LNCAP (cell line): ENCODE measurements around the gene WDR55.
A peak's percentile ranks its signal among the peaks of the same experiment; 100 is the strongest.

Experiments
- TF ChIP-seq, protein P1 (sequence below): fragments of 450-650 bp; IDR thresholded peaks from 2 replicates; pipeline ENCODE4 v1.5.1; 2017; ENCODE audit warnings: mild to moderate bottlenecking

Gene WDR55

DNA sequence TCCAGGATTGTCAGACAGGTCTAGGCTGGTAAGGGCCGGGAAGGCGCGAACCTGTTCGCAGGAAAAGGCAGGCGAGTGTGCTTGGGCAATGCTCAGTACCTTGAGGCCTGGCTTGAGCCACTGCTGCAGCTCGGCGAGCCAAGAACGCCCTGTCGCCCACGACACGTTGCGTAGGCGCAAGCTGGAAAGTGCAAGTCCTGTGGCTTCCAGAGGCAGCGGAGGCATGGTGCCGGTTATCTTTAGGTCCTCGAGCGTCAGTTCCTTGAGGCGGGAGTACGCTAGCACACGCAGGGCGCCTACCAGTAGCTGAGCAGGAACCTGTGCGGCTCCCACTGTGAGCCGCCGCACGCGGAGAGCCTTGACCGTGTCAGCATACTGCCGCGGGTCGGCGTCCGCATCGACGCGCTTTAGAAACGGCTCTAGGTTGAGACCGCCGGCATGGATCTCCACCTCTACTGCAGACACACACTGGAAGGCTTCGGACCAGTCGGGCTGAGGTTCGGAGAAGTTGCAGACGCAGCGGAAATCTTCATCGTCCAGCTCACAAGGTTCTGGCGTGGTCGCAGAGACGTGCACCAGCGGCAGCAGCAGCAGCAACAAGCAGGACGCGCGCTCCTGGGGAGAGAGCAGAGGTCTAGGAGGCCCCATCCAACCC, 32.2 kb upstream of the WDR55 start:
- TF ChIP-seq, protein P1, sequence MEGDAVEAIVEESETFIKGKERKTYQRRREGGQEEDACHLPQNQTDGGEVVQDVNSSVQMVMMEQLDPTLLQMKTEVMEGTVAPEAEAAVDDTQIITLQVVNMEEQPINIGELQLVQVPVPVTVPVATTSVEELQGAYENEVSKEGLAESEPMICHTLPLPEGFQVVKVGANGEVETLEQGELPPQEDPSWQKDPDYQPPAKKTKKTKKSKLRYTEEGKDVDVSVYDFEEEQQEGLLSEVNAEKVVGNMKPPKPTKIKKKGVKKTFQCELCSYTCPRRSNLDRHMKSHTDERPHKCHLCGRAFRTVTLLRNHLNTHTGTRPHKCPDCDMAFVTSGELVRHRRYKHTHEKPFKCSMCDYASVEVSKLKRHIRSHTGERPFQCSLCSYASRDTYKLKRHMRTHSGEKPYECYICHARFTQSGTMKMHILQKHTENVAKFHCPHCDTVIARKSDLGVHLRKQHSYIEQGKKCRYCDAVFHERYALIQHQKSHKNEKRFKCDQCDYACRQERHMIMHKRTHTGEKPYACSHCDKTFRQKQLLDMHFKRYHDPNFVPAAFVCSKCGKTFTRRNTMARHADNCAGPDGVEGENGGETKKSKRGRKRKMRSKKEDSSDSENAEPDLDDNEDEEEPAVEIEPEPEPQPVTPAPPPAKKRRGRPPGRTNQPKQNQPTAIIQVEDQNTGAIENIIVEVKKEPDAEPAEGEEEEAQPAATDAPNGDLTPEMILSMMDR = no peak

DNA sequence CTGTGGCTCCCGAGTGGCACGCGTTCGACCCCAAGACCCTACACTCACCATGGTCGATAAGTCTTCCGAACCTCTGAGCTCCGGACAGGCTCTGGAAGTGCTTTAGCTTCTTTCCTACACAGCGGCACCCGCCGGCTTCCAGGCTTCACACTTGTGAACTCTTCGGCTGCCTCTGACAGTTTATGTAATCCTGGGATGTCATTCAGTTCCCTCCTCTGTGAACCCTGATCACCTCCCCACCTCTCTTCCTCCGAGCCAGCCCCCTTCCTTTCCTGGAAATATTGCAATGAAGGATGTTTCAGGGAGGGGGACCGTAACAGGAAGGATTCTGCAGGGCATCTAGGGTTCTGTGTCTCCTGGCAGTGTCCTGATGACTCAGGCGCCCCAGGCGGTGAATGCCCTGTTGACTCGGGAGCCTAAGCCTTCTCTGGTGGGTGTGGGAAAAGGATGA, 31.7 kb upstream of the WDR55 start, which contains the start of gene CD14:
Gene CD14, minus strand, starts transcription at position 155 of the 451 bp plus-strand sequence. Its CDS starts 104 bp downstream, at position 51.
- TF ChIP-seq, protein P1 = no peak

DNA sequence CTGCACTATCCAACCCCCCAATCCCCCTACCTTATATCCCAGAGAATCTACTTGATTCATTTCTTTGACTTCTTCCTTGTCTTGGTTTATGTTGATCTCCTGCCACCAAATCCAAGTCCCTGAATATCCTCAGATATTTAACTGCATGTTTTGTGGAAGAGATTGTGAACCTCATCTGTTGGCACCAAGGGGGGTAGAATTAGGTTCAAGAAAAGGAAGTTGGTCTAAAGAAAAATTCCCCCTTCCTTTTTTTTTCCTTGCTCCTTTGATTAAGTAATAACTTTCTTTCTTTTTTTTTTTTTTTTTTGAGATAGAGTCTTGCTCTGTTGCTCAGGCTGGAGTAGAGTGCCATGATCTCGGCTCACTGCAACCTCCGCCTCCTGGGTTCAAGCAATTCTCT, 31.2 kb upstream of the WDR55 start:
- TF ChIP-seq, protein P1 = no peak

DNA sequence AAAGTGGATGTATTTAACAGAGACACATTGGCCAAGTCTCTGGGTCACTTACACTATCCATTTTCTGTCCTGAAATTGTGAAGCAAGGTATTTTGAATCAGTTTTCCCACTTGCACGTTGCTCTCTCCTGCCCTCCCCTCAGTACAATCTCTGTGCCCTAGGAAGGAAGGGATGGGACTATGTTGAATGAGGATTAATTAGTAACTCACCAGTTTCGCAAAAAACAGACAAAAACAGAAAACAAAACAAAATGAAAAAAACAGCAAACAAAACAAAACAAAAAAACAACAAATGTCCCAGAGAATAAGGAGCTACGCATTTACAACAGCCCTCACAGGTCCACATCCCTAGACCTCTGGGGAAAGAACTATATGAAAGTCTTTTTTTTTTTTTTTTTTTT, 30.6 kb upstream of the WDR55 start:
- TF ChIP-seq, protein P1 = no peak

DNA sequence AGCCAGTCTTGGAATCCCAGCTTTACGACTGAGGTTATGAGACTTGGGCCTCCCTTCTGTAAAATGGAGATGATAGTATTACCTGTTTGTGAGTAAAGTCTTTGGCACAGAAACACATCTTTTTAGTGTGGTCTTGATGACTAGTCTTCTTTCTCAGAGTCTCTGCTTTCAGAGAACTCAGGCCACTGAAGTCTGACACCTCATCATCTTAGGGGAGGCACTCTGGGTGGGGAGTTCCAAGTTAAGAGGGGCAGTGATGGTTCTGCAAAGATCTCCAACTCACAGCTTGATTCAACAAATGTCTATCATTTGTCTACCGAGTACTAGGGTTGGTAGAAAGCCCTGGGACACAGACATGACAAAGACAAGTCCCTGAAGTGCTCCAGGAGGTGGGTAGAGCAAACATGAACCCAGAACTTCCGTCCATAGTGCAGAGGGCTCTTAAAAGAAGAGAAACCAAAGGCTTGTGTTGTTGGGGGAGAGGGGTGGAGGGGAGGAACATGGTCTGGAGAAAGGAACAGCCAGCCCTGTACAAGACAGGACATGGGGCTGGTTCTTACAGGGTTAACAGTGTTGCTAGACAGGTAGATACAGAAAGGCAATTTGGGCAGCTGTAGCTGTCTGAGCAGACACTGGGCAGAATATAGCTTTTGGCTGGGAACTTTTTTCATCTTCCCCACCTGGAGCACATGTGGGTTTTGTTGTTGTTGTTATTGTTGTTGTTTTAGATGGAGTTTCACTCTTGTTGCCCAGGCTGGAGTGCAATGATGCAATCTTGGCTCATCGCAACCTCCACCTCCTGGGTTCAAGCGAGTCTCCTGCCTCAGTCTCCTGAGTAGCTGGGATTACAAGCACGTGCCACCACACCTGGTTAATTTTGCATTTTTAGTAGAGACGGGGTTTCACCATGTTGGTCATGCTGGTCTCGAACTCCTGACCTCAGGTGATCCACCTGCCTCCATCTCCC, 29.1 kb upstream of the WDR55 start:
- TF ChIP-seq, protein P1 = 0 out of 2 replicates have a peak, but pooled peaks have one; percentile 0

DNA sequence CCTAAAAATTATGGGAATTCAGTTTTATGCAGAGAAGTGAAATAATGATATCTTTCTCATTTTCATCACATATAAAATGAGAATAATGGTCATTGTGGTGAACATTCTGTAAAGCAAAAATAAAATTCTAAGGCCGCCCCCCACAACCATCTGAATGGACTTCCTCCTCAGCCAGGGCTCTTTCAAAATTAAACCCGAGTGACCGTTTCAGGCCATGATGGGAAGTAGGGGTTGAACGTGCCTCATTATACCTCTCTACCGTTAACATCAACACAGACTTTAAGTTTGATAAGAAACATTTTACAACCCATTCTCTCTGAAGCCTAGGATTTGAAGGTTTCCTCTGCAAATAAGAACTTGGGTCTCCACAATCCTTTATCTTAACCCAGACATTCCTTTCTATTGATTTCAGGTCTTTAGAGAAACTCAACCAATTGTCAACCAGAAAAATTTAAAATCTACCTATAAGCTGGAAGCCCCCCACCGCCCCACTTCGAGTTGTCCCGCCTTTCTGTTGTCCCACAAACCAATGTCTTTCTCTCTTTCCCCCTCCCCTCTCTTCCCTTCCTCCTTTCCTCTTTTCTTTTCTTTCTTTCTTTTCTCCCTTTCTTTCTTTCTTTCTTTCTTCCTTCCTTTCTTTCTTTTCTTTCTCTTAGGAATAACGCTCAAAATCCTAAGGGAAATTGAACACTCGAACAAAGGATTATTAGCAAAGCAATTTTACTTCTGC, 27.2 kb upstream of the WDR55 start:
- TF ChIP-seq, protein P1 = no peak
